T47D (cell line): ENCODE data around the gene SAP30L.

Experiments used
- DNase-seq, 2 experiments: peaks; one replicate each; pipeline versions ENCODE4 v3.0.0 to v3.0.0-alpha.2; 2011 to 2012; ENCODE audit warnings: low read depth in 1 of 2, low spot score in 1 of 2
- JUND ChIP-seq: IDR thresholded peaks from 2 replicates; pipeline ENCODE4 v1.6.1; 2012; ENCODE audit warnings: low read depth
- in situ Hi-C: cut with HindIII; loops from 2 replicates; pipeline ENCODE4 v1.10.0; 2016; ENCODE audit warnings: low sequenced_read_pairs, low pct_unique_long_range_greater_than_20kb

The SAP30L gene

GRCh38 chr5:154474396-154475334 lies 28.9 kb downstream of the SAP30L start:
- in situ Hi-C loops: no loop called here
- DNase-seq: no peak
- TF ChIP-seq JUND: no peak

- in situ Hi-C loops: no loop called here
- no peak for TF ChIP-seq JUND
- DNase-seq: no peak
These were observed 30.0 kb downstream of the SAP30L start for GRCh38 chr5:154475591-154476353.

GRCh38 chr5:154476354-154477205 lies 30.8 kb downstream of the SAP30L start:
- TF ChIP-seq JUND: no peak
- in situ Hi-C loops: no loop called here
- DNase-seq: no peak

- DNase-seq: peak; percentile 30 to 66
- in situ Hi-C loops: no loop called here
- TF ChIP-seq JUND: no peak
These were observed 31.8 kb downstream of the SAP30L start for GRCh38 chr5:154477382-154478223.

- TF ChIP-seq JUND: no peak
- DNase-seq: peak; percentile 71 to 96
- in situ Hi-C loops: no loop called here
These were observed 32.4 kb downstream of the SAP30L start, which contains the start of gene HAND1 for GRCh38 chr5:154478224-154478565. TSS of gene HAND1 (minus strand) at chr5:154478227. CDS start at chr5:154478008, 219 bp downstream.

- in situ Hi-C loops: no loop called here
- no peak for TF ChIP-seq JUND
- DNase-seq: no peak
These were observed 33.0 kb downstream of the SAP30L start for GRCh38 chr5:154478752-154479159.

- DNase-seq: no peak
- in situ Hi-C loops: no loop called here
- TF ChIP-seq JUND: no peak
These were observed 33.6 kb downstream of the SAP30L start for GRCh38 chr5:154479160-154479943.

- no peak for TF ChIP-seq JUND
These were observed 34.4 kb downstream of the SAP30L start for GRCh38 chr5:154479944-154480750.

GRCh38 chr5:154480847-154481246 lies 35.0 kb downstream of the SAP30L start:
- TF ChIP-seq JUND: no peak
- in situ Hi-C loops: no loop called here
- no peak for DNase-seq

More at GRCh38 chr5:154479944-154480750, 34.4 kb downstream of the SAP30L start:
- in situ Hi-C loops: no loop called here
- DNase-seq: no peak
